HEK293 (cell line): ENCODE measurements around the gene EIF3L.

Experiments used
- CTCF ChIA-PET: fragments of 350-600 bp; formaldehyde crosslinking; extraction: SDS; loops from one replicate; lab custom pipeline; 2021; ENCODE audit warnings: antibody characterized with exemption; lab: Yijun Ruan, JAX
- POLR2A ChIA-PET: fragments of 300-600 bp; formaldehyde crosslinking; extraction: SDS; loops from one replicate; lab custom pipeline; 2020; ENCODE audit warnings: antibody characterized with exemption, inconsistent platforms; lab: Yijun Ruan, JAX
- H3K27ac ChIP-seq: fragments of 200-500 bp; sonication (Bioruptor generic); 2 replicates; pipeline ENCODE4 v1.5.1; 2014; ENCODE audit warnings: low read depth, low read length, control low read depth, inconsistent platforms; ENCODE audit errors: extremely low read depth
- H3K36me3 ChIP-seq, 2 experiments: fragments of 200-500 bp in 1 of 2; sonication (Bioruptor generic) in 1 of 2; 1 replicate in 1 of 2; 2 replicates in 1 of 2; pipeline ENCODE4 v1.5.1; 2014 to 2017; ENCODE audit warnings: inconsistent platforms in 2 of 2, low read length in 2 of 2; ENCODE audit not compliant: control insufficient read depth in 2 of 2, insufficient read depth in 1 of 2
- H3K4me1 ChIP-seq: fragments of 200-500 bp; sonication (Bioruptor generic); 2 replicates; pipeline ENCODE4 v1.5.1; 2014; ENCODE audit warnings: mild to moderate bottlenecking, low read length, inconsistent platforms; ENCODE audit not compliant: control insufficient read depth, insufficient read depth
- H3K4me3 ChIP-seq: 2 replicates; pipeline ENCODE4 v1.5.1; 2011; ENCODE audit warnings: low read depth, mild to moderate bottlenecking, control low read depth, low read length, moderate library complexity
- H3K9me3 ChIP-seq: fragments of 200-500 bp; sonication (Bioruptor generic); 2 replicates; pipeline ENCODE4 v1.5.1; 2014; ENCODE audit warnings: low read depth, low read length, inconsistent platforms; ENCODE audit not compliant: control insufficient read depth, insufficient read depth
- HIC1 ChIP-seq: fragments of 450-650 bp; formaldehyde crosslinking; IDR thresholded peaks from 2 replicates; pipeline ENCODE4 v1.5.1; 2016; ENCODE audit warnings: missing biosample characterization, missing genetic modification characterization
- KLF1 ChIP-seq: fragments of 450-650 bp; formaldehyde crosslinking; IDR thresholded peaks from 2 replicates; pipeline ENCODE4 v1.5.1; 2016; ENCODE audit warnings: missing biosample characterization, missing genetic modification characterization
- OSR2 ChIP-seq: fragments of 450-650 bp; formaldehyde crosslinking; IDR thresholded peaks from 2 replicates; pipeline ENCODE4 v1.5.1; 2016; ENCODE audit warnings: missing biosample characterization, missing genetic modification characterization
- SP7 ChIP-seq: fragments of 450-650 bp; formaldehyde crosslinking; IDR thresholded peaks from 2 replicates; pipeline ENCODE4 v1.5.1; 2016; ENCODE audit warnings: missing biosample characterization, missing genetic modification characterization
- ZNF26 ChIP-seq: fragments of 450-650 bp; formaldehyde crosslinking; IDR thresholded peaks from 2 replicates; pipeline ENCODE4 v1.5.1; 2016; ENCODE audit warnings: missing biosample characterization, missing genetic modification characterization
- ZNF488 ChIP-seq: fragments of 450-650 bp; formaldehyde crosslinking; IDR thresholded peaks from 2 replicates; pipeline ENCODE4 v1.5.1; 2016; ENCODE audit warnings: missing biosample characterization, missing genetic modification characterization
- ZNF600 ChIP-seq: fragments of 450-650 bp; formaldehyde crosslinking; IDR thresholded peaks from 2 replicates; pipeline ENCODE4 v1.5.1; 2016; ENCODE audit warnings: missing biosample characterization, missing genetic modification characterization
- ZNF768 ChIP-seq: fragments of 450-650 bp; formaldehyde crosslinking; IDR thresholded peaks from 2 replicates; pipeline ENCODE4 v1.5.1; 2018; ENCODE audit warnings: missing biosample characterization, mild to moderate bottlenecking, missing genetic modification characterization
- ZXDB ChIP-seq: fragments of 450-650 bp; formaldehyde crosslinking; IDR thresholded peaks from 2 replicates; pipeline ENCODE4 v1.5.1; 2016; ENCODE audit warnings: missing biosample characterization, missing genetic modification characterization

EIF3L gene

GRCh38 chr22:37931893-37932389 lies 82.7 kb downstream of the EIF3L start:
- CTCF ChIA-PET: interaction anchor here (0.6 to 3.8 kb wide), 6 partner anchors 13 to 518 kb away, joined by 3 to 17 read pairs (median 6); partner anchors contain the start of gene MICALL1
- Histone ChIP-seq H3K36me3 (peaks cover 6 to 78% of the 10 kb centered on the region in 2 experiments; a peak in 2 of 3 replicates), H3K4me1 (peaks cover 6% of the 10 kb centered on the region), H3K27ac (no peak overlapping the region), H3K9me3 (no peaks in the 10 kb centered on the region), H3K4me3 (no peak overlapping the region)
- POLR2A ChIA-PET: interaction anchor here (0.7 to 1.2 kb wide), 5 partner anchors 8 to 114 kb away, joined by 3 read pairs; partner anchors contain the start of gene MICALL1
- TF ChIP-seq SP7 (tag by site-specific recombination) (0 out of 2 replicates have a peak, but pooled peaks have one; percentile 40), ZNF488 (tag by site-specific recombination) (no peak), OSR2 (tag by site-specific recombination) (peak; percentile 67; the same call in 1 of the 2 replicates), ZNF600 (0 out of 2 replicates have a peak, but pooled peaks have one; percentile 8), HIC1 (tag by site-specific recombination) (0 out of 2 replicates have a peak, but pooled peaks have one; percentile 16)

GRCh38 chr22:37932401-37932800 lies 83.2 kb downstream of the EIF3L start:
- Histone ChIP-seq H3K36me3 (peaks cover 8 to 78% of the 10 kb centered on the region in 2 experiments; a peak in 2 of 3 replicates), H3K9me3 (no peaks in the 10 kb centered on the region), H3K27ac (no peak overlapping the region), H3K4me3 (no peak overlapping the region), H3K4me1 (peaks cover 6% of the 10 kb centered on the region)
- TF ChIP-seq ZXDB (tag by site-specific recombination): no peak
- peak; percentile 8; the same call in 1 of the 2 replicates for TF ChIP-seq KLF1 (tag by site-specific recombination)
- CTCF ChIA-PET: interaction anchor here (0.6 to 3.8 kb wide), 7 partner anchors 26 to 519 kb away, joined by 3 to 25 read pairs (median 9); partner anchors contain the start of gene MICALL1
- POLR2A ChIA-PET: interaction anchor here (0.7 to 2.3 kb wide), 6 partner anchors 9 to 115 kb away, joined by 3 to 11 read pairs (median 3); partner anchors contain the start of genes C22orf23, MICALL1 and POLR2F

GRCh38 chr22:37932821-37933578 lies 83.8 kb downstream of the EIF3L start:
- ChIA-PET POLR2A (interaction anchor here (0.5 to 2.3 kb wide), 8 partner anchors 9 to 758 kb away, joined by 3 to 11 read pairs (median 3); partner anchors contain the start of genes C22orf23, GCAT, MICALL1 and POLR2F), CTCF (interaction anchor here (0.5 to 3.8 kb wide), 15 partner anchors 15 to 519 kb away, joined by 3 to 25 read pairs (median 7); partner anchors contain the start of gene MICALL1)
- no peaks in the 10 kb centered on the region for H3K9me3 ChIP-seq
- peaks cover 6% of the 10 kb centered on the region for H3K4me1 ChIP-seq
- TF ChIP-seq ZNF26 (tag by site-specific recombination): no peak
- TF ChIP-seq ZNF768 (tag by site-specific recombination): peak; percentile 36; the same call in 1 of the 2 replicates
- 0 out of 2 replicates have a peak overlapping the region, but pooled peaks have one; percentile 45 for H3K27ac ChIP-seq
- peaks cover 14 to 80% of the 10 kb centered on the region in 2 experiments; a peak in 2 of 3 replicates for H3K36me3 ChIP-seq
- H3K4me3 ChIP-seq: no peak overlapping the region
